Activated CD4-positive, alpha-beta T cell treated with anti-CD3 and anti-CD28 coated beads, Interleukin-2, amount 50 U/mL, for 16 hours (primary cell): Measurements from ENCODE around the gene FAM83E.

Source experiments
- DNase-seq: peaks from one replicate; pipeline ENCODE4 v3.0.0-alpha.2; 2020

Gene FAM83E

GRCh38 chr19:48571378-48572162 is 43.3 kb downstream of the FAM83E start:
- no peak for DNase-seq

- no peak for DNase-seq
Measured at GRCh38 chr19:48569814-48570213, 45.1 kb downstream of the FAM83E start.

- DNase-seq = no peak
Measured at GRCh38 chr19:48568345-48568886, 46.5 kb downstream of the FAM83E start.

DNA sequence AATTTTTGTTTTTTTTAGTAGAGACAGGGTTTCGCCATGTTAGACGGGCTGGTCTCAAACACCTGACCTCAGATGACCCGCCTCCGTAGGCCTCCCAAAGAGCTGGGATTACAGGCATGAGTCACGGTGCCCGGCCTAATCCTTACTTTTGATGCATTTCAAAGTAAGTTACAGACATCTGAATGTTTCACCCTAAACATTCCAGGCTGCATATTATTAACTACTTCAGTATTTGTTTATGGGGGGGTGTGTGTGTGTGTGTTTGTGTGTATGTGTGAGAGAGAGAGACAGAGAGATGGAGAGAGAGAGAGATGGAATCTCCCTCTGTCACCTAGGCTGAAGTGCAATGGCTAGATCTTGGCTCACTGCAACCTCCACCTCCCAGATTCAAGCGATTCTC is 49.8 kb downstream of the FAM83E start:
- DNase-seq = no peak
